ENCODE data around the gene PLEKHH2. TPM values are rescaled to one million over a fixed set of nuclear protein-coding genes. Genes with fewer than 3 reads are reported as not detected.
"Not testable (repeated sequence)": the region's sequence is repeated elsewhere in the genome, so short reads cannot be mapped to it uniquely, and the experiment has no call there.

The PLEKHH2 gene
- total RNA-seq, 1 experiment from 2014 or later: 21.2 TPM

- BruUV-seq (replicated peaks): no TSS peak
- no peak for DNase-seq
- intact Hi-C loops (cut with micrococcal nuclease; ENCODE audit: unreplicated experiment): no loop called here
- Mint-ChIP-seq H3K27me3 (ENCODE audit: unreplicated experiment) (no peaks in the 10 kb centered on the region), H3K4me3 (ENCODE audit: low read depth, unreplicated experiment) (no peak overlapping the region), H3K9me3 (ENCODE audit: low read depth, unreplicated experiment) (no peaks in the 10 kb centered on the region), H3K4me1 (ENCODE audit: low read depth, unreplicated experiment) (no peaks in the 10 kb centered on the region), H3K27ac (ENCODE audit: unreplicated experiment) (no peak overlapping the region), H3K36me3 (ENCODE audit: insufficient read depth, unreplicated experiment) (no peaks in the 10 kb centered on the region)
- no peak for TF ChIP-seq CTCF (IDR thresholded peaks at IDR 0.05; ENCODE audit: unreplicated experiment)
- CTCF ChIA-PET: no interaction called here
These were observed 20.2 kb downstream of the PLEKHH2 start for GRCh38 chr2:43657241-43657640.

DNA sequence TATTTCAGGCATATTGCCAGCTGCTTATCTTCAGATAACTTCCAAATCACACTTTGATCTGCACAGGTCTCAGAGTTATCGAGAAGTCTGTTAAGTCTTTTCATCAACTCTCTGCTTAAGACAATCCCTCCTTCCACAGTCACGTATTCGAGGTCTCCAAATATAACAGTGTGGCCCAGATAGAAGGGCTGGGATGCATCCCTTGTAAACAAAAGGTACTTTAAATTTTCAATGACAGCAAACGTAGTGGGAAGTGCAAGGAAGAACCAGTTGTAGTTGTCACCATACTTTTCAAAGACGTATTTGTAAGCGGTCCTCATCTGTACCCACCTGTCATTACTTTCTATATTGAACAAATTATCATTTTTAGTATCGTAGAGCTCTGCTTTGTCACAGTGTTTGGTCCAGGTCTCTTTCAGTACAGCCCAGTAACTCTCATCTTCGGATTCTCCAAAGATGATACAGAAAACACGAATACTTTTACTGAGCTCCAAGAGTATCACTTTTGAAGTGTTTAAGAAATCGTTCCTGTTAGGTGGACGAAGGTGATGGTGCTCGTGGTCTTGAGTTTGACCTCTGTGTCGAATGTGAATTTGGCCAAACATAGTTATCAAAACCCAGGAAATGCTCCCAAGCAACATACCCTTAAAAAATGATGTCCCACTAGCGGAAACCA, 38.7 kb downstream of the PLEKHH2 start:
- CTCF ChIA-PET: interaction anchor here (1.7 kb wide), 1 partner anchor 28 kb away, joined by 4 read pairs; no protein-coding TSS in a partner anchor

DNA sequence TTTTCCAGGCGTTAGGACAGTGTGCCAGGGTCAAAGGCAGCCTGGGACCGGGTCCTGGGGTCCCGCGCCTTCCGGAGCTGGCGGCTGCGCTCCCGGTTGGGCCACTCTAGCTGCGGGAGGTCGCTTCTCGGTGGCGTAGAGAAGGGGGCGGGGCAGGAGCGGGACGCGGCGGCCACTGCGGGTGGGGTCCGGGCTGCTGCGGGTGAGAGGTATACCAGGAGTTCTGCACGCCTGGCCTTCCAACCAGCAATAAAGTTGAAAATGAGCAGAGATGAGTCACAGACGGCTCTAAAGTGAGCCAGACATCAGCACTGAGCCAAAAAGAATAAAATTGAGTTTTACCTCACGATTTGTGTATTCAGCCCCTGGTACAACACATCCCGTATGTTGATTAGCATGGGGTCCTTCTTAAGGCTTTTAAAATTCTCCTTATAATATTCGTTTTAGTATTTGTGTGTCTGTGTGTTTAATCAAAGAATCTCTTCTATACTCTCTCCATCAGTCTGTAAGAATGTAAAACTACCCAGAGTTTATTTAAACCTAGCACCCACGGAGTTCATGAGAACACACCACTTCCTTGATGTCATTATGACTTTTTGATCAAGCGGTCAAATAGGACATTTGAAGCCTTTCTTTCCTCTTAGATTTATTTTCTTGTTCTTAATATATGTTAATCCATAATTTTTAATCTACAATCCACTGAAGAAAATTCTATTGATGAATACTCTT, 39.4 kb downstream of the PLEKHH2 start, which contains the start of gene C1GALT1C1L:
C1GALT1C1L (minus strand) TSS at position 108 of the 729 bp plus-strand sequence; CDS start at position 1, 107 bp downstream.
- H3K4me3 Mint-ChIP-seq (ENCODE audit: low read depth, unreplicated experiment): peak within 1 kb of the TSS; percentile 70
- intact Hi-C loops (cut with micrococcal nuclease; ENCODE audit: unreplicated experiment): no loop called here
- BruUV-seq (replicated peaks): no TSS peak
- H3K27ac Mint-ChIP-seq (ENCODE audit: unreplicated experiment): peak within 1 kb of the TSS; percentile 42
- H3K9me3 Mint-ChIP-seq (ENCODE audit: low read depth, unreplicated experiment): no peaks in the 10 kb centered on the region
- CTCF ChIA-PET: interaction anchor here (1.7 kb wide), 1 partner anchor 29 kb away, joined by 4 read pairs; no protein-coding TSS in a partner anchor
- no peak for TF ChIP-seq CTCF (IDR thresholded peaks at IDR 0.05; ENCODE audit: unreplicated experiment)
- peaks cover 10% of the 10 kb centered on the region for H3K36me3 Mint-ChIP-seq (ENCODE audit: insufficient read depth, unreplicated experiment)
- peaks cover 8% of the 10 kb centered on the region for H3K4me1 Mint-ChIP-seq (ENCODE audit: low read depth, unreplicated experiment)
- no peaks in the 10 kb centered on the region for H3K27me3 Mint-ChIP-seq (ENCODE audit: unreplicated experiment)
- peak; percentile 79 for DNase-seq

More for the DNA sequence above, 38.7 kb downstream of the PLEKHH2 start:
- intact Hi-C loops (cut with micrococcal nuclease; ENCODE audit: unreplicated experiment): no loop called here
- TF ChIP-seq CTCF (IDR thresholded peaks at IDR 0.05; ENCODE audit: unreplicated experiment): no peak
- BruUV-seq (replicated peaks): TSS peak; percentile 80
- Mint-ChIP-seq H3K27ac (ENCODE audit: unreplicated experiment) (peak overlapping the region; percentile 42), H3K27me3 (ENCODE audit: unreplicated experiment) (no peaks in the 10 kb centered on the region), H3K4me3 (ENCODE audit: low read depth, unreplicated experiment) (peak overlapping the region; percentile 70), H3K4me1 (ENCODE audit: low read depth, unreplicated experiment) (peaks cover 8% of the 10 kb centered on the region), H3K9me3 (ENCODE audit: low read depth, unreplicated experiment) (no peaks in the 10 kb centered on the region), H3K36me3 (ENCODE audit: insufficient read depth, unreplicated experiment) (peaks cover 10% of the 10 kb centered on the region)
- DNase-seq: no peak

DNA sequence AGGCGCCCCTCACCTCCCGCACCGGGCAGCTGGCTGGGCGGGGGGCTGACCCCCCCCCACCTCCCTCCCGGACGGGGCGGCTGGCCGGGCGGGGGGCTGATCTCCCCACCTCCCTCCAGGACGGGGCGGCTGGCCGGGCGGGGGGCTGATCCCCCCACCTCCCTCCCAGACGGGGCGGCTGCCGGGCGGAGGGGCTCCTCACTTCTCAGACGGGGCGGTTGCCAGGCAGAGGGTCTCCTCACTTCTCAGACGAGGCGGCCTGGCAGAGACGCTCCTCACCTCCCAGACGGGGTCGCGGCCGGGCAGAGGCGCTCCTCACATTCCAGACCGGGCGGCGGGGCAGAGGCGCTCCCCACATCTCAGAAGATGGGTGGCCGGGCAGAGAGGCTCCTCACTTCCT, 40.7 kb downstream of the PLEKHH2 start:
- H3K9me3 Mint-ChIP-seq (ENCODE audit: low read depth, unreplicated experiment); DNase-seq; intact Hi-C loops (cut with micrococcal nuclease; ENCODE audit: unreplicated experiment); H3K27me3 Mint-ChIP-seq (ENCODE audit: unreplicated experiment); H3K4me1 Mint-ChIP-seq (ENCODE audit: low read depth, unreplicated experiment); H3K27ac Mint-ChIP-seq (ENCODE audit: unreplicated experiment); H3K4me3 Mint-ChIP-seq (ENCODE audit: low read depth, unreplicated experiment); BruUV-seq (replicated peaks); CTCF ChIA-PET: not testable (repeated sequence)
- peaks cover 10% of the 10 kb centered on the region for H3K36me3 Mint-ChIP-seq (ENCODE audit: insufficient read depth, unreplicated experiment)
